EL (cell line): Measurements from ENCODE around the gene SGCD.

Source experiments
- DNase-seq: peaks from one replicate; pipeline ENCODE4 v3.0.0-alpha.2; 2016

The SGCD gene

GRCh38 chr5:156363861-156364260 lies 36.9 kb downstream of the SGCD start:
- DNase-seq: no peak

GRCh38 chr5:156366521-156366920 lies 39.6 kb downstream of the SGCD start:
- DNase-seq: no peak

- peak; percentile 15 for DNase-seq
These were observed 40.6 kb downstream of the SGCD start for GRCh38 chr5:156367597-156367996.

GRCh38 chr5:156375895-156376495 lies 49.0 kb downstream of the SGCD start:
- no peak for DNase-seq

GRCh38 chr5:156376751-156377150 lies 49.8 kb downstream of the SGCD start:
- no peak for DNase-seq

- no peak for DNase-seq
These were observed 51.2 kb downstream of the SGCD start for GRCh38 chr5:156378159-156378558.

GRCh38 chr5:156379206-156379605 lies 52.2 kb downstream of the SGCD start:
- DNase-seq: no peak

GRCh38 chr5:156380848-156381247 lies 53.9 kb downstream of the SGCD start:
- DNase-seq: peak; percentile 4

- DNase-seq: peak; percentile 15
These were observed 56.7 kb downstream of the SGCD start for GRCh38 chr5:156383510-156384265.

- no peak for DNase-seq
These were observed 58.5 kb downstream of the SGCD start for GRCh38 chr5:156385416-156385815.

- no peak for DNase-seq
These were observed 60.0 kb downstream of the SGCD start for GRCh38 chr5:156386976-156387375.

GRCh38 chr5:156387391-156387790 lies 60.4 kb downstream of the SGCD start:
- DNase-seq: no peak

GRCh38 chr5:156388233-156388632 lies 61.3 kb downstream of the SGCD start:
- DNase-seq: no peak

GRCh38 chr5:156391139-156391538 lies 64.2 kb downstream of the SGCD start:
- DNase-seq: no peak

- no peak for DNase-seq
These were observed 67.0 kb downstream of the SGCD start for GRCh38 chr5:156393980-156394379.

- DNase-seq: no peak
These were observed 67.8 kb downstream of the SGCD start for GRCh38 chr5:156394642-156395305.

- no peak for DNase-seq
These were observed 68.3 kb downstream of the SGCD start for GRCh38 chr5:156395306-156395675.

GRCh38 chr5:156396063-156396829 lies 69.3 kb downstream of the SGCD start:
- DNase-seq: no peak

GRCh38 chr5:156396830-156397081 lies 69.8 kb downstream of the SGCD start:
- no peak for DNase-seq

GRCh38 chr5:156399323-156399722 lies 72.4 kb downstream of the SGCD start:
- DNase-seq: no peak

- DNase-seq: no peak
These were observed 73.4 kb downstream of the SGCD start for GRCh38 chr5:156400231-156400986.

GRCh38 chr5:156401804-156402203 lies 74.8 kb downstream of the SGCD start:
- no peak for DNase-seq

- no peak for DNase-seq
These were observed 75.5 kb downstream of the SGCD start for GRCh38 chr5:156402387-156402921.
